HG02840 (cell line): Measurements from ENCODE around the gene GLB1L.

Experiments used
- ATAC-seq: cut with Tn5 transposase; IDR thresholded peaks from one replicate; pipeline ENCODE4 v1.9.1; 2021; ENCODE audit warnings: mild to moderate bottlenecking, moderate library complexity, moderate number of reproducible peaks; ENCODE audit not compliant: unreplicated experiment, low FRiP score

Gene GLB1L

GRCh38 chr2:219228041-219228910, 17.0 kb downstream of the GLB1L start:
- ATAC-seq, result no peak

GRCh38 chr2:219225350-219225749, 19.9 kb downstream of the GLB1L start:
- ATAC-seq, result no peak

- ATAC-seq, result no peak
Observed at GRCh38 chr2:219223831-219224610, 21.2 kb downstream of the GLB1L start.

DNA sequence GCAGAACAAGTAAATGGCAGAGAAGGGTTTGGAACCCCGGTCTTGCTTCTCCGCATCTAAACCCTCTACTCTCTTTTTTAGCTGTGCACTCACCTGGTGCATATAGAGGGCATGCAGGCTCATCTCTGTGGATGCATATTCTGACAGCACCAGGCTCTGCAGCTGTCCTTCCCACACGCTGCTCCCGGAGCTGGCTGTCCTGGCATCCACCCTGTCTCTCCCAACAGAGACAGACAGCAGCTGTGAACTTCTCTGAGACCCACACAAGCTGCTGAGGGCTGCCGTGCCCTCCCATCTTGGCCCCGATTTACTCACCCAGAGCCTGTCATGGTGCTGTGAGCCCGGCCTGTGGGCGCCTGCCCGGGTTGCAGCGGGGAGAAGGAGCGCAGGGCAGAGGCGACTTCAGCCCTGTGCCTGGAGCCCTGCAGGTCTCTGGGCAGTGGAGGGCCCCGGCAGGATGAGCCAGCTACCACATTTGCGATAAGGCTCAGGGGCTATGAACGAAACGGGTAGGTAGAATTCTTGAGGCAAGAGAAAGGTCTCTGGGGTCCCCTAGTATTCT, 23.2 kb downstream of the GLB1L start:
- ATAC-seq, result no peak

DNA sequence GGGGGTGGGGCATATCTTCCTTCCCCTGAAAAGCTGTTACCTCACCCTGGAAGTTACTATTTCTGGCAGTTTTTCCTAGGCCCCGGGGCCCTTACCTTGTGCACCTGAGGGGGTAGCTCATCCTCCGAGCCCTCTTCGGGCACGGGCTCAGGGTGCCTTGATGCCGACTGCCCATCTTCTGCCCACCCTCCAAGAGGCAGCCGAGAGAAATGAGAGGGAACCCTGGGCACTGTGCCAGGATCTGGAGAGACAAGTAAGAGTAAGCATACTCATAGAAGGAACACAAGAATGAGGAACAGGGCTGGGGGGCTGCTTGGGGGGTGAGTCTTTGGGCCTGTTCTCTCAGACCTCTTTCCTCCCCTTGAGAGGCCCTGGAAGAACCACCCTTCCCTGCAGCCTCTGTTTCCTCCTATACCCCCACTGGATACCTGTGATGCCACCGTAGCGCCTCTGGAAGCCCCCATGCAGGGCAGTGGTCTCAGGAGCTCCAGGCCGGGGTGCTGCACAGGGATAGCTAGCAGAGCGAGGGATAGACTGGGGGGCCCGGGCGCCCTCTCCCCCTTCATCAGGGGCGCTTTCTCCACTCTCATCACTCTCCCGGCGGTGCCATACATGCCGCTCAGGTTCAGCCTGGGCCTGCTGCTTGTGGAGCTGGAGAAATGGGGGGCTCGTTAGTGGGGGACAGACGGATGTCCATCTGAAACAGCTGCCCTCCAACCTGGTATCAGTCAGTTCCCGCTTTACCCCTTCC, 24.4 kb downstream of the GLB1L start:
- ATAC-seq, result no peak

GRCh38 chr2:219219784-219220532, 25.3 kb downstream of the GLB1L start:
- ATAC-seq, result no peak

DNA sequence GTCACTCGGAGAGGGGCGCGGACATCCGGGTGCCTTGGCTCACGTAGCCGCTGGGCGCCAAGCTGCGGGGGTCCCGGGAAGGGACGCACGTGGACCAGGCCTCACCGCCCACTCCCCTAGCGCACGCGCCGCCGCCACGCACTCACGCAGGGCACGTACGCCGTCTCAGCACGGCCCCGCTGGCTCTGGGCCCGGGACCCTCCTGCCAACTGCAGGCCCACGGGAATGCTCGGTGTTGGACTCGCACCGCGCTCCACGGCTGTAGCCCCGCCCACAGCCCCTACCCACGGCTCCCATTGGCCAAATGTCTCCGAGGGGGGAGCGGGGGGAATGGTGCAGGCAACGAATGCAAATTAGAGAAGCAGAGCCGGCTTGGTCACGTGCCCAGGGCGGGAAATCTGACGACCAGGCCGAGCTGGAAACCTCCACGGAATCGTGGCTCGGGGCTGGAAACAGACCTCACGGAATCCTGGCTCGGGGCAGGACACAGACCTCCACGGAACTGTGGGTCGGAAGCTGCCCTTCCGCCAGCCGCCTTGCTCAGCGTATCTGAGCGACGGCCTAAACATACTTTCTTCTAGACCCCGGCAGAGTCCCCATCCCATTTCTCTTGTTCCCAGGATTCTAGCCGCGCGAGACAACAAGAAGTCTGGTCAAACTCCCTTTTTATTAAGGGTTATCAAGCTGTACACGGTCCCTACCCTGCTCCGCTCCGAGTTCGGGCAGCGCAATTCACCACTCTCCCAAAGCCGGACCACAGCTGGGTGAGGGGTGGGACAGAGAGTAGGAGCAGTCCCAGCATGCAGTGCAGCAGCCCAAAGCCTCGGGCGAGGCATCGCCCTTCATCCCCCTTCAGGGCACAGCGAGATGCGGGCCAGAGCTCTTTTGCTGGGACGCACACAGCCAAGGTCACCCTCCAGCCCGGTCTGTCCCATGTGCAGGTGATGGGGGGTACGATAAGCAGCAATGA, 26.2 kb downstream of the GLB1L start, which contains the start of gene ABCB6:
Gene ABCB6, minus strand, starts transcription at position 227 of the 970 bp plus-strand sequence. CDS start 285 bp downstream, outside the sequence.
- ATAC-seq, result peak; percentile 75

GRCh38 chr2:219218217-219218731, 27.0 kb downstream of the GLB1L start:
- peak; percentile 23 for ATAC-seq

DNA sequence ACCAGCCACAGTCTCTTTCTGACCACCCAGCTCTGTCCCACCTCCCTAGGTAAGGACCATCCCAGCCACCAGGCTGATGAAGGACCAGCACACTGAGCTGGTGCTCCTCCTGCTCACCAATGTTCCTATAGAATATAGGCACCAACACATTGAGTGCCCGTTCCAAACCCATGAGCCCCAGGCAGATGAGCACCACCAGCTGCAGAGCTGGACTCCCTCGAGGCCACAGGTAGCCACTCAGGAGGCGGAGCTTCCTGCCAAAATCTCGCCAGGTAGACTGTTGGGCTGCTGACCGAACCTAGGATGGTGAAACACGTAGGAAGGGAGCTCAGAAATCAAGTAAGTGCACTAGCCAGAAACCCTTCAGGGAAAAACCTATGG, 28.7 kb downstream of the GLB1L start:
- ATAC-seq, result no peak

DNA sequence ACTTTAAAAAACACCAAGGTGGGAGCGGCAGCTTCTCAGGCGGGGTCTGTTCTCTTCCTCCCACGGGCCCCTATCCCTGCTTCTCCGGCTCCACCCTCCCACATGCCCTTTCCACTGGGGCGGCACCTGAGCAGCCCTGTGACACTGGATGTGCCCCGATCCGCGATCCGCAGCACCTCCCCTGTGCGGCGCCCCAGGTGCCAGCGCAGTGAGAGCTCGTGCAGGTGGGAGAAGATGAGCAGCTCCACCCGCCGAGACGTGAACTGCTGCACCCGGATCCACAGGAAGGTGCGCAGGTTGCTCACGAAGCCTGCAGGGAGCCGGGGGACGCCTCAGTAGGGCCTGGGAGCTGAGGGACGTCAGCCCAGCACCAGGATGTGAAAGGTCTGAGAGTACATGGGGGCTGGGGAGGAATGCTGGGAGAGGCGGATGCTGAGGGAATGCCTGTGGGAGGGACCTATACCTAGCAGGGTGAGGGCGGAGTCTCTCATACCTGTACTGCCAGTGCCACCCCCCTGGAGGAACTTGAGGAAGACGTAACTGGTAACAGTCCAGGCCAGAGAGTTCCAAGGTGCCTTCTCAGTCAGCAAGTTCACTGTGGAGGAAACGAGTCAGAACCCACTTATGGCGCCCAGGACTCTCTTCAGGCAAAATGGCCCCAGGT, 29.2 kb downstream of the GLB1L start:
- ATAC-seq, result no peak

DNA sequence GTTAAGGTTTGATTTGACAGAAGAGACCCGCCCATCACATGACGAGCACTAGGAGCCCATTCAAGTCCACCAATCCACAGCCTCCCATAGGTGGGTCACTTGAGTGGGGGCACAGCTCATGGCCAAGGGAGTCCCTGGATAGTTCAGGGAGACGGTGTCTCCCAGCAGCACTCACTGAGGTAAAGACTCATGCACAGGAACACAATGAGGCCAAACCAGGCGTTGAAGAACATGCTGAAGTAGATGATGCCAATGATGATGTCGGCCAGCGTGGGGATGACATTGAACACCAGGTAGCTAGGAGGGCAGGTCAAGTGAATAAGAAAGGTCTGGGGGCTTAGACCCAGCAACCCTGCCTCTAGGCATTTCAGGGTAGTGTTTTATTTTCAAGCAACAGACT, 30.5 kb downstream of the GLB1L start:
- no peak for ATAC-seq

DNA sequence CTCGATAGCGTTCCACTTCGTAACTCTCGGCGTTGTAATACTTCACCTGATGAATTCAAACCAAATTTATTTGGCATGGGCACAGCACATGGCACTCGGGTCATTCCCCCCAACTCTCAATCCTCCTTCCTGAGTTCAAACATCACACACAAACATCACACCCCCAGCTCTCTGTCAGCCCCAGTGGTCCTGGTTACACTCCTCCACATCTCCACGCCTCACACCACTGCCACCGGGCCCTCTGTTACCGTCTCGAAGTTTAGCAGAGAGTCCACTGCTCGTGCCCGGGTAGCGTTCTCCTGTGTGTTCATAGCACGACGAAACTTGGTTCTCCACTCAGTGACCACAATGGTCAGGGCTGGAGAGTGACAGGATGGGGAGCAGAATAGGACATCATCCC, 31.1 kb downstream of the GLB1L start:
- no peak for ATAC-seq

- no peak for ATAC-seq
Observed at GRCh38 chr2:219213486-219214071, 31.7 kb downstream of the GLB1L start.

- no peak for ATAC-seq
Observed at GRCh38 chr2:219213026-219213415, 32.2 kb downstream of the GLB1L start.

DNA sequence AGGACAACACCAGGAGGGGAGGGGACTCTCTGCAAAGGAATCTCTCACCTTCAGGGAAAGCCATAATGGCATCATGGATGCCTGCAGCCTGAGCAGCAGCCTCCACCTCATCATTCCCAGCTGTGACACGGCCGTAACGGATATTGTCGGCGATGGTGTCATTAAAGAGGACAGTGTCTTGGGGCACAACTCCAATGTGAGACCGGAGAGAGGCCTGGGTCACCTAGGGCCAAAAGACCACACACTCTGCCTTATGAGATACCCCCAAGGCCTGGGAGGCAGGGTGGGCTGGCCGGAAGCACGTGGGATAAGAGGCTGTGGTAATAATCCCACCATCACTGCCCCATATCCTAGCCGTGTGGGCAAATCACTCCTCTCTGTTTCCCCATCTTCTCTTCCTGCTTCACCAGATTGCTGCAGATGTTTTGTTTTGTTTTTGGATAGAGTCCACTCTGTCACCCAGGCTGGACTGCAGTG, 34.3 kb downstream of the GLB1L start:
- ATAC-seq, result no peak

DNA sequence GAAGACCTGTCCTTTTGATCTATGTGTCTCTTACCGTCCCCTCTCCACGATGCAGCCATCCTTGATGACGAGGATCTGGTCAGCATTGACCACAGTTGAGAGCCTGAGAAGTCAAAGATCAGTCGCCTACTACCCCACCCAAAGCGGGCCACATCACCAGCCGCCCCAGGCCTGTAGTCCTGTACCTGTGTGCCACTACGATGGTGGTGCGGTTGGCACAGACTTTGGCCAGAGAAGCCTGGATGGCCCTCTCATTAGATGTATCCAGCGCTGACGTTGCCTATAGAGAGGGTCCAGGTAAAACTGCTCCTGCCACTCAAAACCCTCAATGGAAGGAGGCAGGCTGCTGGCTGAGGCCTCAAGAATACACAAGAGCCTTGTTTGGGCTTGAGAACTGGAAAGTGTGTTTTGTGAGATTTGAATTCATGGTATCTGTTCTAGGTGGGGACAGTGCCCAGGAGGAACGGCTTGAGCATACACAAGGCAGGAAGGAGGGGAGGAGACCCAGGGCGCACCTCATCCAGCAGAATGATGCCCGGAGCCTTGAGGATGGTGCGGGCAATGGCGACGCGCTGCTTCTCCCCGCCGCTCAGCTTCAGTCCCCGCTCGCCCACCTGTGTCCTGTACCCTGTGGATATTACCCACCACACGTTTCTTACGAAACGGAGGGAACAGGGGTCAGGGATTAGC, 34.9 kb downstream of the GLB1L start:
- no peak for ATAC-seq
